H1 (cell line): ENCODE data around the gene MB. TPM values are rescaled to one million over a fixed set of nuclear protein-coding genes. Genes with fewer than 3 reads are reported as not detected.

Experiments used
- ATF2 ChIP-seq: IDR thresholded peaks from 2 replicates; pipeline ENCODE4 v1.6.1; 2012; ENCODE audit warnings: low read length, inconsistent platforms
- CBX8 ChIP-seq: fragments of 300-800, 300-1000 bp; sonication (generic); IDR thresholded peaks from 2 replicates; pipeline ENCODE4 v1.7.1; 2016; ENCODE audit warnings: low read depth, low read length, borderline replicate concordance
- CTBP2 ChIP-seq: IDR thresholded peaks from 2 replicates; pipeline ENCODE4 v1.7.0; 2011; ENCODE audit warnings: borderline replicate concordance, mild to moderate bottlenecking, moderate library complexity, mixed read lengths, low read length; ENCODE audit not compliant: insufficient read depth, insufficient read length
- EGR1 ChIP-seq: IDR thresholded peaks from 2 replicates; pipeline ENCODE4 v1.6.1; 2011; ENCODE audit warnings: low read depth, low read length, borderline replicate concordance
- EZH2 ChIP-seq: fragments of 200-600 bp; sonication (generic); IDR thresholded peaks from 2 replicates; pipeline ENCODE4 v1.7.1; 2012; ENCODE audit warnings: low read depth, mild to moderate bottlenecking, moderate library complexity, low read length, inconsistent platforms; ENCODE audit not compliant: severe bottlenecking
- JUN ChIP-seq: IDR thresholded peaks from 2 replicates; pipeline ENCODE4 v1.6.1; 2011; ENCODE audit warnings: low read depth, mild to moderate bottlenecking, improper control_type of control experiment, low read length
- JUND ChIP-seq: IDR thresholded peaks from 2 replicates; pipeline ENCODE4 v1.6.1; 2011; ENCODE audit warnings: mild to moderate bottlenecking, improper control_type of control experiment, low read length
- SUZ12 ChIP-seq: fragments of 200-600 bp; sonication (generic); IDR thresholded peaks from 2 replicates; pipeline ENCODE4 v1.6.1; 2012; ENCODE audit warnings: mild to moderate bottlenecking, inconsistent platforms, low read length, moderate library complexity, mixed read lengths
- polyA plus RNA-seq, 7 experiments: library from polyadenylated mRNA; depleted of rRNA in 3 of 7; stranded (reverse) in 5 of 7; unstranded in 2 of 7; fragments of >200 nt in 5 of 7; fragments of 200-250 nt in 2 of 7; gene quantifications; 1 replicate in 5 of 7; 2 replicates in 1 of 7; 4 replicates in 1 of 7; pipeline versions ENCODE4 v1.2.1 to v1.2.3, GENCODE V29; 2011 to 2013; ENCODE audit warnings: missing spikeins in 2 of 7, mixed read lengths in 2 of 7
- total RNA-seq: library from RNA; stranded (reverse); fragmentation: NEBNext Ultra II Directional; extraction: Animal tissue kit (Norgen Biotek cat#: 25700); gene quantifications from 2 replicates; pipeline ENCODE4 v1.2.1, GENCODE V29; 2021

Gene MB
- total and polyA plus RNA-seq, 2 of the 8 experiments (the other 6 are each of a cell fraction or from before 2014, with no cell fraction given): 1.5 TPM; not detected in 1

DNA sequence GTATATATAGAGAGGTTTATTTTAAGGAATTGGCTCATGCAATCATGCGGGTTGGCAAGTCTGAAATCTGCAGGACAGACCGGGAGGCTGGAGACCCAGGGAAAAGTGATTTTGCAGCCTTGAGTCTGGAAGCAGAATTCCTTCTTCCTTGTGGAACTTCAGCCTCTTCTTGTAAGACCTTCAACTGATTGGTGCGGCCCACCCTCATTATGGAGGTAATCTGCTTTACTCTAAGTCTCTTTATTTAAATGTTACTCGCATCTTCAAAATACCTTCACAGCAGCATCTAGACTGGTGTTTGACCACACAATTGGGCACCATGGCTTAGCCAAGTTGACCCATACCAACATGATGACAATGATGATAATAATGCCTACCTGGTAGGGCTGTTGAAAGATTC is 17.8 kb downstream of the MB start (continued):
- TF ChIP-seq SUZ12: no peak
- TF ChIP-seq JUN: no peak
- TF ChIP-seq JUND: no peak
- TF ChIP-seq CBX8: no peak
- TF ChIP-seq ATF2: no peak
- TF ChIP-seq EGR1: no peak
- no peak for TF ChIP-seq EZH2
- no peak for TF ChIP-seq CTBP2
